Measurements from ENCODE around the gene IL1RAP. TPM values are rescaled to one million over a fixed set of nuclear protein-coding genes. Genes with fewer than 3 reads are reported as not detected.

IL1RAP gene
- total and polyA plus RNA-seq, 7 experiments from 2014 or later: 5.9 to 29.0 (median 12.1) TPM

- Histone ChIP-seq H3K27ac (ENCODE audit: low read depth, low read length) (no peak overlapping the region), H3K4me1 (ENCODE audit: control insufficient read depth in 2 of 2, insufficient read depth in 2 of 2, low read length in 2 of 2) (no peaks in the 10 kb centered on the region), H3K9me3 (ENCODE audit: control insufficient read depth in 2 of 3, low read length in 3 of 3) (no peaks in the 10 kb centered on the region), H3K4me3 (ENCODE audit: low read length) (no peak overlapping the region), H3K27me3 (ENCODE audit: control insufficient read depth in 2 of 2, insufficient read depth in 2 of 2, low read length in 2 of 2) (no peaks in the 10 kb centered on the region), H3K36me3 (ENCODE audit: control insufficient read depth in 2 of 3, insufficient read depth in 3 of 3, low read length in 3 of 3) (no peaks in the 10 kb centered on the region)
- no peak overlapping the region for H3K4me3 Mint-ChIP-seq
- intact Hi-C loops (cut with micrococcal nuclease): no loop called here
- ChIA-PET CTCF (no interaction called here), POLR2A (no interaction called here)
- peaks cover 11 to 40% (median 24%) of the 10 kb centered on the region in 5 donors for H3K36me3 Mint-ChIP-seq
- H3K27me3 Mint-ChIP-seq: no peaks in the 10 kb centered on the region
- ATAC-seq: no peak
- H3K4me1 Mint-ChIP-seq: peaks cover 5 to 24% (median 18%) of the 10 kb centered on the region in 7 donors
- no peaks in the 10 kb centered on the region for H3K9me3 Mint-ChIP-seq
- DNase-seq: no peak
- H3K27ac Mint-ChIP-seq: no peak overlapping the region
Measured at GRCh38 chr3:190528706-190529105, 14.8 kb downstream of the IL1RAP start.

GRCh38 chr3:190531406-190531805 lies 17.5 kb downstream of the IL1RAP start:
- peaks cover 11 to 40% (median 25%) of the 10 kb centered on the region in 5 donors for H3K36me3 Mint-ChIP-seq
- Histone ChIP-seq H3K4me1 (ENCODE audit: control insufficient read depth in 2 of 2, insufficient read depth in 2 of 2, low read length in 2 of 2) (no peaks in the 10 kb centered on the region), H3K27me3 (ENCODE audit: control insufficient read depth in 2 of 2, insufficient read depth in 2 of 2, low read length in 2 of 2) (no peaks in the 10 kb centered on the region), H3K36me3 (ENCODE audit: control insufficient read depth in 2 of 3, insufficient read depth in 3 of 3, low read length in 3 of 3) (no peaks in the 10 kb centered on the region), H3K27ac (ENCODE audit: low read depth, low read length) (no peak overlapping the region), H3K9me3 (ENCODE audit: control insufficient read depth in 2 of 3, low read length in 3 of 3) (no peaks in the 10 kb centered on the region), H3K4me3 (ENCODE audit: low read length) (no peak overlapping the region)
- no peak for DNase-seq
- intact Hi-C loops (cut with micrococcal nuclease): no loop called here
- no peak for ATAC-seq
- CTCF ChIA-PET: interaction anchor here (0.6 kb wide), 1 partner anchor 130 kb away, joined by 3 read pairs; no protein-coding TSS in a partner anchor
- H3K4me1 Mint-ChIP-seq: peaks cover 6 to 35% (median 20%) of the 10 kb centered on the region in 7 donors
- H3K4me3 Mint-ChIP-seq: no peak overlapping the region
- H3K27ac Mint-ChIP-seq: no peak overlapping the region
- H3K9me3 Mint-ChIP-seq: no peaks in the 10 kb centered on the region
- POLR2A ChIA-PET: no interaction called here
- H3K27me3 Mint-ChIP-seq: no peaks in the 10 kb centered on the region

- DNase-seq: no peak
- Histone ChIP-seq H3K27ac (ENCODE audit: low read depth, low read length) (no peak overlapping the region), H3K4me3 (ENCODE audit: low read length) (no peak overlapping the region), H3K27me3 (ENCODE audit: control insufficient read depth in 2 of 2, insufficient read depth in 2 of 2, low read length in 2 of 2) (no peaks in the 10 kb centered on the region), H3K4me1 (ENCODE audit: control insufficient read depth in 2 of 2, insufficient read depth in 2 of 2, low read length in 2 of 2) (no peaks in the 10 kb centered on the region), H3K9me3 (ENCODE audit: control insufficient read depth in 2 of 3, low read length in 3 of 3) (no peaks in the 10 kb centered on the region), H3K36me3 (ENCODE audit: control insufficient read depth in 2 of 3, insufficient read depth in 3 of 3, low read length in 3 of 3) (no peaks in the 10 kb centered on the region)
- ATAC-seq: no peak
- Mint-ChIP-seq H3K9me3 (no peaks in the 10 kb centered on the region), H3K27ac (no peak overlapping the region), H3K27me3 (no peaks in the 10 kb centered on the region), H3K36me3 (peaks cover 11 to 39% (median 26%) of the 10 kb centered on the region in 5 donors), H3K4me1 (peaks cover 8 to 42% (median 22%) of the 10 kb centered on the region in 7 donors), H3K4me3 (no peak overlapping the region)
- intact Hi-C loops (cut with micrococcal nuclease): no loop called here
- CTCF ChIA-PET: no interaction called here
- POLR2A ChIA-PET: no interaction called here
Measured at GRCh38 chr3:190532731-190533203, 18.9 kb downstream of the IL1RAP start.

- ChIA-PET POLR2A (interaction anchor here (0.8 kb wide), 1 partner anchor 22 kb away, joined by 3 read pairs; no protein-coding TSS in a partner anchor), CTCF (interaction anchor here (0.6 kb wide), 1 partner anchor 82 kb away, joined by 3 read pairs; no protein-coding TSS in a partner anchor)
- peaks cover 16 to 46% (median 27%) of the 10 kb centered on the region in 7 donors for H3K4me1 Mint-ChIP-seq
- peaks cover 5 to 33% (median 27%) of the 10 kb centered on the region in 5 donors for H3K36me3 Mint-ChIP-seq
- H3K4me3 Mint-ChIP-seq: no peak overlapping the region
- H3K27me3 Mint-ChIP-seq: no peaks in the 10 kb centered on the region
- no peak overlapping the region for H3K27ac ChIP-seq (ENCODE audit: low read depth, low read length)
- DNase-seq: no peak
- ATAC-seq: no peak
- H3K27ac Mint-ChIP-seq: peak overlapping the region in 1 of 9 donors; percentile 32
- no peaks in the 10 kb centered on the region for H3K4me1 ChIP-seq (ENCODE audit: control insufficient read depth in 2 of 2, insufficient read depth in 2 of 2, low read length in 2 of 2)
- H3K4me3 ChIP-seq (ENCODE audit: low read length): no peak overlapping the region
- H3K9me3 Mint-ChIP-seq: no peaks in the 10 kb centered on the region
- no peaks in the 10 kb centered on the region for H3K9me3 ChIP-seq (ENCODE audit: control insufficient read depth in 2 of 3, low read length in 3 of 3)
- H3K27me3 ChIP-seq (ENCODE audit: control insufficient read depth in 2 of 2, insufficient read depth in 2 of 2, low read length in 2 of 2): no peaks in the 10 kb centered on the region
- H3K36me3 ChIP-seq (ENCODE audit: control insufficient read depth in 2 of 3, insufficient read depth in 3 of 3, low read length in 3 of 3): no peaks in the 10 kb centered on the region
- intact Hi-C loops (cut with micrococcal nuclease): no loop called here
Measured at GRCh38 chr3:190533511-190534281, 19.8 kb downstream of the IL1RAP start.

GRCh38 chr3:190534386-190534785 lies 20.5 kb downstream of the IL1RAP start:
- Mint-ChIP-seq H3K9me3 (no peaks in the 10 kb centered on the region), H3K27me3 (no peaks in the 10 kb centered on the region), H3K27ac (no peak overlapping the region), H3K36me3 (peaks cover 0 to 32% (median 22%) of the 10 kb centered on the region in 5 donors), H3K4me1 (peaks cover 18 to 45% (median 30%) of the 10 kb centered on the region in 7 donors), H3K4me3 (no peak overlapping the region)
- ChIA-PET POLR2A (interaction anchor here (0.8 kb wide), 1 partner anchor 22 kb away, joined by 3 read pairs; no protein-coding TSS in a partner anchor), CTCF (interaction anchor here (0.6 kb wide), 1 partner anchor 81 kb away, joined by 3 read pairs; no protein-coding TSS in a partner anchor)
- H3K4me1 ChIP-seq (ENCODE audit: control insufficient read depth in 2 of 2, insufficient read depth in 2 of 2, low read length in 2 of 2): no peaks in the 10 kb centered on the region
- intact Hi-C loops (cut with micrococcal nuclease): no loop called here
- H3K9me3 ChIP-seq (ENCODE audit: control insufficient read depth in 2 of 3, low read length in 3 of 3): no peaks in the 10 kb centered on the region
- DNase-seq (no peak), ATAC-seq (no peak)
- H3K36me3 ChIP-seq (ENCODE audit: control insufficient read depth in 2 of 3, insufficient read depth in 3 of 3, low read length in 3 of 3): no peaks in the 10 kb centered on the region
- no peak overlapping the region for H3K27ac ChIP-seq (ENCODE audit: low read depth, low read length)
- no peak overlapping the region for H3K4me3 ChIP-seq (ENCODE audit: low read length)
- H3K27me3 ChIP-seq (ENCODE audit: control insufficient read depth in 2 of 2, insufficient read depth in 2 of 2, low read length in 2 of 2): no peaks in the 10 kb centered on the region

GRCh38 chr3:190534986-190535385 lies 21.1 kb downstream of the IL1RAP start:
- POLR2A ChIA-PET: interaction anchor here (1.1 kb wide), 1 partner anchor 11 kb away, joined by 3 read pairs; no protein-coding TSS in a partner anchor
- ATAC-seq: no peak
- H3K36me3 Mint-ChIP-seq: peaks cover 0 to 31% (median 20%) of the 10 kb centered on the region in 5 donors

More at GRCh38 chr3:190534986-190535385, 21.1 kb downstream of the IL1RAP start:
- Mint-ChIP-seq H3K27me3 (no peaks in the 10 kb centered on the region), H3K9me3 (no peaks in the 10 kb centered on the region), H3K4me1 (peaks cover 18 to 46% (median 30%) of the 10 kb centered on the region in 7 donors), H3K4me3 (no peak overlapping the region), H3K27ac (no peak overlapping the region)
- H3K27me3 ChIP-seq (ENCODE audit: control insufficient read depth in 2 of 2, insufficient read depth in 2 of 2, low read length in 2 of 2): no peaks in the 10 kb centered on the region
- H3K4me1 ChIP-seq (ENCODE audit: control insufficient read depth in 2 of 2, insufficient read depth in 2 of 2, low read length in 2 of 2): no peaks in the 10 kb centered on the region
- intact Hi-C loops (cut with micrococcal nuclease): no loop called here
- H3K9me3 ChIP-seq (ENCODE audit: control insufficient read depth in 2 of 3, low read length in 3 of 3): no peaks in the 10 kb centered on the region
- no peaks in the 10 kb centered on the region for H3K36me3 ChIP-seq (ENCODE audit: control insufficient read depth in 2 of 3, insufficient read depth in 3 of 3, low read length in 3 of 3)
- H3K27ac ChIP-seq (ENCODE audit: low read depth, low read length): no peak overlapping the region
- CTCF ChIA-PET: no interaction called here
- no peak for DNase-seq
- H3K4me3 ChIP-seq (ENCODE audit: low read length): no peak overlapping the region

All from naive thymus-derived CD4-positive, alpha-beta T cell (primary cell).